Parathyroid adenoma (tissue), 2 donors: ENCODE data around the gene ACBD7.

Source experiments
- H2AFZ ChIP-seq: fragments of 300-600 bp; sonication (generic); one replicate; pipeline ENCODE4 v1.7.0; 2017; ENCODE audit warnings: antibody characterized with exemption, mild to moderate bottlenecking
- H3K27ac ChIP-seq: fragments of 300-600 bp; sonication (generic); one replicate; pipeline ENCODE4 v1.7.0; 2017
- H3K27me3 ChIP-seq: fragments of 300-600 bp; sonication (generic); one replicate; pipeline ENCODE4 v1.7.0; 2017; ENCODE audit warnings: low read length; ENCODE audit not compliant: control insufficient read depth, insufficient read depth
- H3K36me3 ChIP-seq: fragments of 300-600 bp; sonication (generic); one replicate; pipeline ENCODE4 v1.7.0; 2017; ENCODE audit warnings: low read length; ENCODE audit not compliant: control insufficient read depth, insufficient read depth
- H3K4me1 ChIP-seq: fragments of 300-600 bp; sonication (generic); one replicate; pipeline ENCODE4 v1.7.0; 2017; ENCODE audit warnings: control low read depth
- H3K4me2 ChIP-seq: fragments of 300-600 bp; sonication (generic); one replicate; pipeline ENCODE4 v1.7.0; 2017; ENCODE audit warnings: low read length
- H3K4me3 ChIP-seq: fragments of 300-600 bp; sonication (generic); one replicate; pipeline ENCODE4 v1.7.0; 2017; ENCODE audit warnings: low read depth, low read length
- H3K79me2 ChIP-seq: fragments of 300-600 bp; sonication (generic); one replicate; pipeline ENCODE4 v1.7.0; 2017; ENCODE audit warnings: control low read depth
- H3K9ac ChIP-seq: fragments of 300-600 bp; sonication (generic); one replicate; pipeline ENCODE4 v1.7.0; 2017; ENCODE audit warnings: mild to moderate bottlenecking
- H3K9me3 ChIP-seq: fragments of 300-600 bp; sonication (generic); one replicate; pipeline ENCODE4 v1.7.0; 2017; ENCODE audit warnings: low read length; ENCODE audit not compliant: control insufficient read depth
- TF ChIP-seq, protein P1 (sequence below): fragments of 300-600 bp; sonication (generic); IDR thresholded peaks from one replicate; pipeline ENCODE4 v1.7.0; 2017; ENCODE audit warnings: antibody characterized with exemption, mild to moderate bottlenecking
- donor health status: primary hyperparathyroidism.

ACBD7 gene

DNA sequence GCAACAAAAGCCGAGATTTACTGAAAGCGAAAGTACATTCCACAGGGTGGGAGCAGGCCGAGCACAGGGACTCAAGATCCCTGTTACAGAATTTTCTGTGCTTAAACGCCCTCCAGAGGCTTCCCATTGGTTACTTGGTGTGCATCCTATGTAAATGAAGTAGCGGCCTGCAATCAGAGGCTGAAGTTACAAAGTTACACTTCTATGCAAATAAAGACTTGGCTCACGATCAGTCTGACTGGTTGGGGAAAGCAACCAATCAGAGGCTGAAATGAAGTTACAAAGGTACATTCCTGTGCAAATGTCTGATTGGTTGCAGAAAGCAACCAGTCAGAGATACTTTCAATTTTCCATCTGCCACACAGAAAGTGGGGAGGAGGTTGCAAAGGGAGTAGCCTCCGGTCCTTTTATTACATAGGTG is 4.1 kb downstream of the ACBD7 start:
- no peaks in the 10 kb centered on the region for H3K79me2 ChIP-seq
- peak overlapping the region; percentile 60 for H2AFZ ChIP-seq
- H3K4me2 ChIP-seq, result peak overlapping the region; percentile 32
- no peak overlapping the region for H3K9ac ChIP-seq
- TF ChIP-seq, protein P1, sequence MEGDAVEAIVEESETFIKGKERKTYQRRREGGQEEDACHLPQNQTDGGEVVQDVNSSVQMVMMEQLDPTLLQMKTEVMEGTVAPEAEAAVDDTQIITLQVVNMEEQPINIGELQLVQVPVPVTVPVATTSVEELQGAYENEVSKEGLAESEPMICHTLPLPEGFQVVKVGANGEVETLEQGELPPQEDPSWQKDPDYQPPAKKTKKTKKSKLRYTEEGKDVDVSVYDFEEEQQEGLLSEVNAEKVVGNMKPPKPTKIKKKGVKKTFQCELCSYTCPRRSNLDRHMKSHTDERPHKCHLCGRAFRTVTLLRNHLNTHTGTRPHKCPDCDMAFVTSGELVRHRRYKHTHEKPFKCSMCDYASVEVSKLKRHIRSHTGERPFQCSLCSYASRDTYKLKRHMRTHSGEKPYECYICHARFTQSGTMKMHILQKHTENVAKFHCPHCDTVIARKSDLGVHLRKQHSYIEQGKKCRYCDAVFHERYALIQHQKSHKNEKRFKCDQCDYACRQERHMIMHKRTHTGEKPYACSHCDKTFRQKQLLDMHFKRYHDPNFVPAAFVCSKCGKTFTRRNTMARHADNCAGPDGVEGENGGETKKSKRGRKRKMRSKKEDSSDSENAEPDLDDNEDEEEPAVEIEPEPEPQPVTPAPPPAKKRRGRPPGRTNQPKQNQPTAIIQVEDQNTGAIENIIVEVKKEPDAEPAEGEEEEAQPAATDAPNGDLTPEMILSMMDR, result no peak
- H3K4me1 ChIP-seq, result peaks cover 4% of the 10 kb centered on the region
- H3K9me3 ChIP-seq, result no peaks in the 10 kb centered on the region
- peak overlapping the region; percentile 62 for H3K27ac ChIP-seq
- H3K27me3 ChIP-seq, result no peaks in the 10 kb centered on the region
- no peaks in the 10 kb centered on the region for H3K36me3 ChIP-seq
- peak overlapping the region; percentile 56 for H3K4me3 ChIP-seq

DNA sequence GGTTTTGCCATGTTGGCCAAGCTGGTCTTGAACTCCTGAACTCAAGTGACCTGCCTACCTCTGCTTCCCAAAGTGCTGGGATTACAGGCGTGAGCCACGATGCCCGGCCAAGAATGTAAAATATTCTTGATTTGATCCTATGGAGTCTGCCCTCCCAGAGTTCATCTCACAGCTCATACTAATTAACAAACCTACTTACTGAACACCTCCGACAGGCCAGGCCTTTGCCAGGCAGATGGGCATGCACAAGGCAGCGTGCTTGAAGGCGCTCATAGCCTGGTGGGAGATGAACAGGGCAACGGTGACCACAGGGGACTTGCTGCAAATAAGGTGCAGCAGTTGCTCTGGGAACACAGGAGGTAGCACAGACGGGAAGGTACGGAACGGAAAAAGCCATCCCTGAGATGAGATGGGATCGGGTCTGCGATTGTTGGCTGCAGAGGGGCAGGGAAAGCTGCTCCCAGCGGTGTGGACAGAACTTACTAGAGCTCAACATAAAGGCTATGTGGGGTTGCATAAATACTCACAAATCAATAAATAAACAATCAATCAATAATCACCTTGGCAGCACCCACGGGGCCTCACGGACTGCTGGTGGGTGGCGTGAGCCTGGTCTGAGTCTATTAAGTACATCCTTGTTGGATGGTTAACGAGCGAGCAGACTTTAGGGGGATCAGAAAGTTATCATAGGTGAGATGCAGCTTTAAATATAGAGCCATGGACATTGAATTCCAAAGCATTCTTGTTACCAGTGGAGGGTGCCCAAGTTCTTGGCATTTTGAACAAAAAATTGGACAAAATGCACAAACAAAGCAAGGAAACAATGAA is 4.7 kb downstream of the ACBD7 start:
- H3K9me3 ChIP-seq, result no peaks in the 10 kb centered on the region
- peaks cover 4% of the 10 kb centered on the region for H3K4me1 ChIP-seq
- peak overlapping the region; percentile 60 for H2AFZ ChIP-seq
- no peaks in the 10 kb centered on the region for H3K27me3 ChIP-seq
- peak overlapping the region; percentile 62 for H3K27ac ChIP-seq
- no peaks in the 10 kb centered on the region for H3K36me3 ChIP-seq
- no peaks in the 10 kb centered on the region for H3K79me2 ChIP-seq
- H3K4me3 ChIP-seq, result peak overlapping the region; percentile 56
- TF ChIP-seq, protein P1, result no peak
- no peak overlapping the region for H3K9ac ChIP-seq
- H3K4me2 ChIP-seq, result peak overlapping the region; percentile 32

DNA sequence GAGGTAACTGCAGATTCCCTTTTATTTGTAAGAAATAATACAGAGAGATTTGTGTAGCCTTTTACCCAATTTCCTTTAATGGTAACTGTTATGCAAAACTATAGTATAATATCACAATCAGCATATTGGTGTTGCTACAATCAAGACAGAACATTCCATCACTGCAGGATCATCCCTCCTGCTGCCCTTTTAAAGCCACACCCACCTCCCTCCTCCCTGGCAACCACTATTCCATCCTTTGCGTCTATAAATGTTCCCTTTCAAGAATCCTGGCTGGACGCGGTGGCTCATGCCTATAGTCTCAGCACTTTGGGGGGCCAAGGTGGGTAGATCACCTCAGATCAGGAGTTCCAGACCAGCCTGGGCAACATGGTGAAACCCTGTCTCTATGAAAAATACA is 13.2 kb downstream of the ACBD7 start:
- Histone ChIP-seq H2AFZ (no peak overlapping the region), H3K4me1 (no peaks in the 10 kb centered on the region), H3K27me3 (no peaks in the 10 kb centered on the region), H3K79me2 (no peaks in the 10 kb centered on the region), H3K4me2 (no peak overlapping the region), H3K27ac (no peak overlapping the region), H3K36me3 (no peaks in the 10 kb centered on the region), H3K9ac (no peak overlapping the region), H3K9me3 (no peaks in the 10 kb centered on the region), H3K4me3 (no peak overlapping the region)
- TF ChIP-seq, protein P1, result no peak

DNA sequence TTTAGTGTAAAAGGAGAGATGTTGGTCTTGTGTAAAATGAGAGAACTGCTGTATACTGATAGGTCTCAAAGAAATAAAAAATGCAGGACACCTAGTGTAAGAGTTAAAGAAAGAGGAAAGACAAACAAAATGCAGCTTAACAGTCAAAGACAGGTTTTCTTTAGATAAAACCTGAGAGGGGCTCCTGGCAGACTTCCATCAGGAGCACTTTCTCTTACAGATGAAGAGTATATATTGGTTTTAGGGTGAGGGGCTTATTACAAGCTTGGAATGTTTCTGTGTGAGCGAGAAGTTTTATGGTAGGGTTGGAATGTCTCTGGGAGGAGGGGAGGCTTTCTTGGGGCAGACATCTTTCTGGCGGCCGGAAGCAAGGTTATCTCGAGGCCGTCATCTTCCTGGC is 16.2 kb downstream of the ACBD7 start:
- TF ChIP-seq, protein P1, result no peak
- no peaks in the 10 kb centered on the region for H3K27me3 ChIP-seq
- H3K4me1 ChIP-seq, result no peaks in the 10 kb centered on the region
- no peaks in the 10 kb centered on the region for H3K79me2 ChIP-seq
- no peak overlapping the region for H3K9ac ChIP-seq
- H3K4me2 ChIP-seq, result no peak overlapping the region
- no peaks in the 10 kb centered on the region for H3K36me3 ChIP-seq
- H2AFZ ChIP-seq, result no peak overlapping the region
- no peak overlapping the region for H3K4me3 ChIP-seq
- H3K9me3 ChIP-seq, result no peaks in the 10 kb centered on the region
- no peak overlapping the region for H3K27ac ChIP-seq

DNA sequence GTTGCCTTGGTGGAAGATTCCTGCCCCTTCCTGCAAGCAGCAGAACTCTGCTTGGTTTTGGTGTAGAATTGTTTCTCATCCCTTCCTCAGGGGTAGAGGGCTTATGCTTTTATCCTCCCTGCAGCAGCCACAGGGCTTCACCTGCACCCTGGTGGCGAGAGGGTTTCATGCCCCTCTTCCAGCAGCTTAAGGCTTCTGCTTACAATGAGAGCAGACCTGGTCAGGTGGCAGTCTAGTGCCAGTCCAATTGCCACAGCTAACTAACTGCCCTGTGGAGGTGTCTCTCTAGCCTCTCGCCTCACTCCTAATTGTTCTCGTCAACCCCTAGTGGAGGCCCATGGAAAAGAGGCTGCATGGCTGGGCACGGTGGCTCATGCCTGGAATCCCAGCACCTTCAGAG is 19.3 kb downstream of the ACBD7 start:
- no peak overlapping the region for H2AFZ ChIP-seq
- no peaks in the 10 kb centered on the region for H3K36me3 ChIP-seq
- no peak overlapping the region for H3K4me3 ChIP-seq
- H3K27ac ChIP-seq, result no peak overlapping the region
- H3K4me1 ChIP-seq, result no peaks in the 10 kb centered on the region
- H3K27me3 ChIP-seq, result no peaks in the 10 kb centered on the region
- H3K79me2 ChIP-seq, result no peaks in the 10 kb centered on the region
- no peaks in the 10 kb centered on the region for H3K9me3 ChIP-seq
- H3K9ac ChIP-seq, result no peak overlapping the region
- H3K4me2 ChIP-seq, result no peak overlapping the region
- TF ChIP-seq, protein P1, result no peak
